GM23248 (cell line): ENCODE measurements around the gene KLK3. TPM values are rescaled to one million over a fixed set of nuclear protein-coding genes. Genes with fewer than 3 reads are reported as not detected.
"Not testable (repeated sequence)": the region's sequence is repeated elsewhere in the genome, so short reads cannot be mapped to it uniquely, and the experiment has no call there.

Experiments used
- DNase-seq: peaks from one replicate; pipeline ENCODE4 v3.0.0-alpha.2; 2015
- H2AFZ ChIP-seq: fragments of 200-600 bp; sonication (generic); 2 replicates; pipeline ENCODE4 v1.6.1; 2016; ENCODE audit warnings: antibody characterized with exemption
- H3F3A ChIP-seq: fragments of 200-600 bp; sonication (generic); 2 replicates; pipeline ENCODE4 v1.6.1; 2016; ENCODE audit warnings: mild to moderate bottlenecking, antibody characterized with exemption, mixed run types; ENCODE audit not compliant: insufficient read depth
- H3K27ac ChIP-seq: fragments of 200-600 bp; sonication (generic); 2 replicates; pipeline ENCODE4 v1.5.1; 2016; ENCODE audit warnings: mild to moderate bottlenecking
- H3K27me3 ChIP-seq: fragments of 200-600 bp; sonication (generic); replicated peaks from 2 replicates; pipeline ENCODE4 v1.6.1; 2016; ENCODE audit warnings: mild to moderate bottlenecking; ENCODE audit not compliant: insufficient read depth
- H3K36me3 ChIP-seq: fragments of 200-600 bp; sonication (generic); 2 replicates; pipeline ENCODE4 v1.6.1; 2016; ENCODE audit warnings: low read depth, mild to moderate bottlenecking
- H3K4me1 ChIP-seq: fragments of 200-600 bp; sonication (generic); 2 replicates; pipeline ENCODE4 v1.6.1; 2016; ENCODE audit warnings: mild to moderate bottlenecking; ENCODE audit not compliant: insufficient read depth
- H3K4me2 ChIP-seq: fragments of 200-600 bp; sonication (generic); one replicate; pipeline ENCODE4 v1.6.1; 2016; ENCODE audit warnings: mild to moderate bottlenecking; ENCODE audit not compliant: unreplicated experiment
- H3K4me3 ChIP-seq: fragments of 200-600 bp; sonication (generic); 2 replicates; pipeline ENCODE4 v1.5.1; 2016; ENCODE audit warnings: mild to moderate bottlenecking
- H3K79me2 ChIP-seq: fragments of 200-600 bp; sonication (generic); 2 replicates; pipeline ENCODE4 v1.6.1; 2016; ENCODE audit warnings: mild to moderate bottlenecking; ENCODE audit not compliant: insufficient read depth
- H3K9ac ChIP-seq: fragments of 200-600 bp; sonication (generic); 2 replicates; pipeline ENCODE4 v1.6.1; 2016; ENCODE audit warnings: mild to moderate bottlenecking
- H3K9me2 ChIP-seq: fragments of 200-600 bp; sonication (generic); 2 replicates; pipeline ENCODE4 v1.6.1; 2016; ENCODE audit warnings: mixed run types, mild to moderate bottlenecking, moderate library complexity; ENCODE audit not compliant: insufficient read depth
- H3K9me3 ChIP-seq: fragments of 200-600 bp; sonication (generic); one replicate; pipeline ENCODE4 v1.6.1; 2017; ENCODE audit warnings: low read depth
- H4K20me1 ChIP-seq: fragments of 200-600 bp; sonication (generic); 2 replicates; pipeline ENCODE4 v1.6.0; 2016; ENCODE audit not compliant: insufficient read depth
- EZH2 ChIP-seq: fragments of 200-600 bp; sonication (generic); IDR thresholded peaks from 2 replicates; pipeline ENCODE4 v1.6.1; 2018; ENCODE audit warnings: antibody characterized with exemption, mild to moderate bottlenecking; ENCODE audit not compliant: insufficient read depth, poor library complexity, severe bottlenecking
- EZH2phosphoT487 ChIP-seq: fragments of 200-600 bp; sonication (generic); IDR thresholded peaks from 2 replicates; pipeline ENCODE4 v1.6.1; 2018; ENCODE audit warnings: antibody characterized with exemption, moderate library complexity, mild to moderate bottlenecking, low read depth; ENCODE audit not compliant: insufficient read depth
- WGBS, 2 experiments: methylation state at CpG; one replicate each; pipeline ENCODE4 v1.1.6; 2015 to 2017; ENCODE audit warnings: low lambda C conversion rate in 2 of 2, low coverage in 1 of 2; ENCODE audit errors: missing lambda C conversion rate in 2 of 2; 5-methylcytosine and 5-hydroxymethylcytosine counted together
- in situ Hi-C: fragments of 300-500 bp; cut with MboI; formaldehyde crosslinking; loops from 2 replicates; pipeline ENCODE4 v1.15.0; 2020
- polyA plus RNA-seq: library from polyadenylated mRNA; unstranded; fragments of >200 nt; fragmentation: Nextera tagmentation; extraction: Ambion mirVana; gene quantifications from 2 replicates; pipeline ENCODE4 v1.2.1, GENCODE V29; 2016
- total RNA-seq: library from RNA; depleted of rRNA; stranded (reverse); fragments of >200 nt; shearing (Covaris generic); gene quantifications from 2 replicates; pipeline ENCODE4 v1.2.3, GENCODE V29; 2014

The KLK3 gene
- total and polyA plus RNA-seq, 2 experiments from 2014 or later, result not detected

DNA sequence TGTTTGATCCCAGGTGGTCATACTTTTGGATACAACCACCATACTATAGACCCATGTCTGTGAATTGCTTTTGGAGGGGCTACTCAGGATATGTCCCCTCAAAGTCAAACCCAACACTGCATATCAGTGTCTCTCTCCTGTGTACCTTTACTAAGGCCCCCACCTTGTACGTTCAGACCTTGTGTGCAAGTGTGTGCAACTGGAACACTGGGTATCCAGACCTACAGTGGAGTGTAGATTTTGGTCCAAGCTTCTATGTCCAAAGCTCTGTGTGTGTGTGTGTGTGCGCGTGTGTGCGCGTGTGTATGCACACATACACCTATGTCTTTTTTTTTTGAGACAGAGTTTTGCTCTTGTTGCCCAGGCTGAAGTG lies 36.5 kb downstream of the KLK3 start:
- Histone ChIP-seq H3K4me1 (no peaks in the 10 kb centered on the region), H3F3A (peaks cover 6% of the 10 kb centered on the region; the same call in 1 of the 2 replicates), H2AFZ (no peak overlapping the region), H3K4me2 (no peak overlapping the region), H3K9ac (no peak overlapping the region), H3K9me2 (no peaks in the 10 kb centered on the region), H4K20me1 (no peaks in the 10 kb centered on the region), H3K27ac (no peak overlapping the region), H3K9me3 (no peaks in the 10 kb centered on the region), H3K79me2 (no peaks in the 10 kb centered on the region), H3K36me3 (no peaks in the 10 kb centered on the region), H3K27me3 (peaks cover 6% of the 10 kb centered on the region; the same call in 1 of the 2 replicates), H3K4me3 (no peak overlapping the region)
- WGBS, 2 experiments, result 74 to 81% methylated on average over 5 of the region's 5 CpGs
- DNase-seq, result no peak
- TF ChIP-seq EZH2, result no peak
- TF ChIP-seq EZH2phosphoT487, result no peak
- in situ Hi-C loops, result no loop called here

DNA sequence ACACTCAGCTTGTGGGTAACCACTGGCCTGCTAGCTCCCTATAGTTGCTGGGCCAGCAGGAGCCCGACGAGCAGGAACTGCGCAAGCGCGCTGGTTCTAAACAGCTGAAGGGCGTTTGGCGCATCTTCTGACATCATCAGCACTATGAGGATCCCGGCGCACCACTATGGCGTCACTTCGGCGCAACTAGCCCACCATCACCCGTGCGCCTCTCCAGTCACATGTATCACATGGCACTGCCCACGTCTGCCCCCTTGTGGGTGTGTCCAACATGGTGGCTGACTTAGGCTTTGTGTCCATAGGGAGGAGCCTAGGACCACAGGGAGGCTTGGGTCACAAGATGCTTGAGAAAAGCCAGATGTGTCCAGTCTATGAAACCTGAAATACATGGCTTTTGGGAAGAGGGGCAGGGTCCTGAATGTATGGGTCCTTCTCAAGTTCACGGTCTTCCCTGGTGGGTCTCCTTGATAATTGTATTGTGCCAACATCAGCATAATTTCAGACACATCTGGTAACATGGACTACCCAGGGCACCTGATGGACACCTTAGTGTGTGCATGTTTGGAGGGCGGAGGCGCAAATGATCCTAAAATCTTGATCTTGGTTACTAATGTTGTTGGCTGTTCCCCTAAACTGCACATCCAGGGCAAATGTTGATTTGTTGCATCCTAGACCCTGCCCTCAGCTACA lies 38.5 kb downstream of the KLK3 start:
- Histone ChIP-seq H3K27me3 (no peaks in the 10 kb centered on the region; the same call in 1 of the 2 replicates), H3K4me2 (no peak overlapping the region), H3K79me2 (no peaks in the 10 kb centered on the region), H2AFZ (no peak overlapping the region), H3K9me2 (no peaks in the 10 kb centered on the region), H3K9ac (no peak overlapping the region), H4K20me1 (no peaks in the 10 kb centered on the region), H3F3A (peaks cover 6% of the 10 kb centered on the region; the same call in 1 of the 2 replicates), H3K36me3 (no peaks in the 10 kb centered on the region), H3K27ac (no peak overlapping the region), H3K4me3 (no peak overlapping the region), H3K4me1 (no peaks in the 10 kb centered on the region), H3K9me3 (no peaks in the 10 kb centered on the region)
- in situ Hi-C loops, result no loop called here
- 80 to 83% methylated on average over 18 of the region's 18 CpGs for WGBS, 2 experiments
- TF ChIP-seq EZH2phosphoT487 (no peak), EZH2 (no peak)
- no peak for DNase-seq

DNA sequence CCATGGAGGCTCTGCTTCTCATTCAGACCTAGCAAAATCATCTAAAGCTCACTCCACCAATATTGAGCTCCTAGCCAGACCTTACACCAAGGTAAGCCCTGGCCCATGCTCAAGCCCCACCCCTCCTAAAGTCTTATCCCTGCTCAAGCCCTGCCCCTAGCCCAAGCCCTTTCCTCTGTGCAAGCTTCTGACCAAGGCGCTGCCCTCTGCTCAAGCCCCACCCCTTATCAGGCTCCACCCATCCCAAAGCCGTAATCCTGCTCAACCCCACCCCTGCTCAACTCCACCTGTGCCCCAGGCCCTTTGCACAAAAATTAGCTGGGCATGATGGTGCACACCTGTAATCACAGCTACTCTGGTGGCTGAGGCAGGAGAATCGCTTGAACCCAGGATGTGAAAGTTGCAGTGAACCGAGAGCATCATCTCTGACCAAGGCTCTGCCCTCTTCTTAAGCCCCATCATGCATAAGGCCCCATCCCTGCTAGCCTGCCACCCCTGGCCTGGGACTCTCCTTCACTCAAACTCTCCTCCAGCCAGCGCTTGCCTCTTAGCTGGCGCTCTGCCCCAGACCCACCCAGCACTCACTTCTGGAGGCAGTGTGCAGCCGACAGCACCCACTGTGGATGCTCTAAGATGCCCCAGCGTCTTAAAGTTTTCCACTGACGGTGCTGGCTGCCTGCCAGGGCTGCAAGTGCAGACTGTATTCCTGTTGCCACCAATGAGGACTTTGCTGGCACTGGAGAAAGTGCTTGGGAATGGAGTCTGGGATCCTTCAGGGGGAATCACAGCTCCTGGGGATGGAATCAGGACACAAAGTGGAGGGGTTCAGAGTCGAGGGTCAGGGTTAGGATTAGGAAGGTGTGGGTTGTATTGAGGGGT lies 40.0 kb downstream of the KLK3 start:
- no peaks in the 10 kb centered on the region for H3K9me2 ChIP-seq
- no peak overlapping the region for H3K9ac ChIP-seq
- H3K27ac ChIP-seq, result no peak overlapping the region
- TF ChIP-seq EZH2 (no peak), EZH2phosphoT487 (no peak)
- no peak overlapping the region for H3K4me2 ChIP-seq
- no peaks in the 10 kb centered on the region for H3K4me1 ChIP-seq
- no peak overlapping the region for H3K4me3 ChIP-seq
- 21 to 31% methylated on average over 9 to 10 of the region's 10 CpGs for WGBS, 2 experiments
- H3K27me3 ChIP-seq, result no peaks in the 10 kb centered on the region; the same call in 1 of the 2 replicates
- in situ Hi-C loops, result no loop called here
- no peaks in the 10 kb centered on the region for H3K36me3 ChIP-seq
- no peaks in the 10 kb centered on the region for H3K9me3 ChIP-seq
- peak; percentile 8 for DNase-seq
- no peaks in the 10 kb centered on the region for H3K79me2 ChIP-seq
- H4K20me1 ChIP-seq, result no peaks in the 10 kb centered on the region
- H3F3A ChIP-seq, result peaks cover 6% of the 10 kb centered on the region; the same call in 1 of the 2 replicates
- H2AFZ ChIP-seq, result no peak overlapping the region

DNA sequence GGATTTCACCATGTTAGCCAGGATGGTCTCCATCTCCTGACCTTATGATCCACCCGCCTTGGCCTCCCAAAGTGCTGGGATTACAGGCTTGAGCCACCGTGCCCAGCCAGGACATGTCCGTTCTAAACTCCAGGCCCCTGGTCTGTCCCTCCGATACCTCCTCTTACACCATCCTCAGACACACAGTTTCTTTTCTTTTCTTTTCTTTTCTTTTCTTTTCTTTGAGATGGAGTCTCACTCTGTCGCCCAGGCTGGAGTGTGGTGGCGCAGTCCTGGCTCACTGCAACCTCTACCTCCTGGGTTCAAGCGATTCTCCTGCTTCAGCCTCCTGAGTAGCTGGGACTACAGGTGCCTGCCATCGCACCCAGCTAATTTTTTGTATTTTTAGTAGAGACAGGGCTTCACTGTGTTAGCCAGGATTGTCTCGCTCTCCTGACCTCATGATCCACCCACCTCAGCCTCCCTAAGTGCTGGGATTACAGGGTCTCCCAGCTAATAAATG lies 41.4 kb downstream of the KLK3 start:
- H3K4me1 ChIP-seq, H3K27me3 ChIP-seq, H3K9me3 ChIP-seq, H3K79me2 ChIP-seq, H3K9me2 ChIP-seq, H2AFZ ChIP-seq, H4K20me1 ChIP-seq, H3K27ac ChIP-seq, H3K9ac ChIP-seq, in situ Hi-C loops, H3K4me2 ChIP-seq, DNase-seq, H3F3A ChIP-seq, H3K36me3 ChIP-seq, H3K4me3 ChIP-seq: not testable (repeated sequence)
- 48 to 50% methylated on average over 9 of the region's 9 CpGs for WGBS, 2 experiments
